Tibial nerve (tissue), 4 donors: Measurements from ENCODE around the gene PLCH2. TPM values are rescaled to one million over a fixed set of nuclear protein-coding genes. Genes with fewer than 3 reads are reported as not detected.

ENCODE experiments used
- DNase-seq, 2 donors: peaks; one replicate each; pipeline ENCODE4 v3.0.0-alpha.2; 2019; ENCODE audit warnings: low spot score in 2 of 2
- H3K27ac ChIP-seq, 4 donors: fragments of 200-600 bp; sonication (generic) in 3 of 4; one replicate each; pipeline ENCODE4 v1.5.1; 2017 to 2019; ENCODE audit warnings: mild to moderate bottlenecking in 1 of 4
- H3K27me3 ChIP-seq, 2 donors: fragments of 200-600 bp; sonication (generic) in 1 of 2; one replicate each; pipeline versions ENCODE4 v1.5.1 to v1.6.0; 2017 to 2019
- H3K36me3 ChIP-seq, 3 donors: fragments of 200-600 bp; sonication (generic); one replicate each; pipeline ENCODE4 v1.5.1; 2018 to 2019
- H3K4me1 ChIP-seq, 4 donors: fragments of 200-600 bp; sonication (generic) in 3 of 4; one replicate each; pipeline ENCODE4 v1.5.1; 2017 to 2019
- H3K4me3 ChIP-seq, 4 donors: fragments of 200-600 bp; sonication (generic) in 3 of 4; one replicate each; pipeline ENCODE4 v1.5.1; 2017 to 2019; ENCODE audit warnings: mild to moderate bottlenecking in 1 of 4, moderate library complexity in 1 of 4
- H3K9me3 ChIP-seq, 4 donors: fragments of 200-600 bp; sonication (generic) in 3 of 4; one replicate each; pipeline ENCODE4 v1.5.1; 2017 to 2019
- EP300 ChIP-seq, 2 donors: sonication (generic); formaldehyde crosslinking; IDR thresholded peaks; one replicate each; pipeline ENCODE4 v1.6.1; 2017; ENCODE audit warnings: antibody characterized with exemption in 2 of 2, mild to moderate bottlenecking in 1 of 2
- POLR2A ChIP-seq, 2 donors: fragments of 450-650 bp; IDR thresholded peaks; one replicate each; pipeline ENCODE4 v1.6.1; 2017; ENCODE audit warnings: antibody characterized with exemption in 2 of 2, mild to moderate bottlenecking in 2 of 2, moderate library complexity in 2 of 2
- WGBS, 2 donors: methylation state at CpG; one replicate each; pipeline ENCODE4 v1.1.5; 2018; 5-methylcytosine and 5-hydroxymethylcytosine counted together
- total RNA-seq, 4 donors: library from RNA; depleted of rRNA; stranded (reverse); fragments of >200 nt; gene quantifications; one replicate each; pipeline ENCODE4 v1.1.0, GENCODE V29; 2016
- TF ChIP-seq, protein P1 (sequence below), 5 experiments: fragments of 200-600 bp in 3 of 5; fragments of 450-650 bp in 2 of 5; sonication (generic) in 3 of 5; IDR thresholded peaks; one replicate each; pipeline ENCODE4 v1.5.1; 2016 to 2019; ENCODE audit warnings: antibody characterized with exemption in 5 of 5, mild to moderate bottlenecking in 3 of 5, moderate library complexity in 2 of 5

Gene PLCH2
- total RNA-seq, 4 donors from 2014 or later, result 0.21 to 0.59 (median 0.26) TPM

DNA sequence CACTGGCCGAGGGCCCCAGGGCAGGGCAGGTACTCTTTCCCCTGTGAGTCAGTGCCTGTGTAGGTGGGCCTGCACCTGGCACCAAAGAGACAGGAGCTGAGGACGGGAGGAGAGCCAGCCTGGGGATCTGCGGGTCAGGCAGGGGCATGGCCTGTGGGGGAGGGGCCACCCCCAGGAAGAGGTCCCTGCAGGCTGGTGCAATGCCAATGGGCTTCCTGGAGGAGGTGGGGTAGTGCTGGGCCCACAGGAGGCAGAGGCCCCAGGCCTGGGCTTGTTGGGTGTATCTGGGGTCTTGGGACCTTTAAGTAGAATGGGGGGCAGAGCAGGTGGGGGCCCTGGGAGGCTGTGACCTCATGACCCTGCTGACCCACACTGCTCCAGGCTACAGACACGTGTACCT, 23.2 kb downstream of the PLCH2 start:
- no peaks in the 10 kb centered on the region for H3K9me3 ChIP-seq
- H3K4me3 ChIP-seq, result no peak overlapping the region
- WGBS, 2 donors, result 12 to 48% methylated on average over 3 to 4 of the region's 4 CpGs
- no peak for DNase-seq
- TF ChIP-seq POLR2A (IDR thresholded peaks at IDR 0.05) (no peak), EP300 (IDR thresholded peaks at IDR 0.05) (no peak)
- TF ChIP-seq, protein P1, sequence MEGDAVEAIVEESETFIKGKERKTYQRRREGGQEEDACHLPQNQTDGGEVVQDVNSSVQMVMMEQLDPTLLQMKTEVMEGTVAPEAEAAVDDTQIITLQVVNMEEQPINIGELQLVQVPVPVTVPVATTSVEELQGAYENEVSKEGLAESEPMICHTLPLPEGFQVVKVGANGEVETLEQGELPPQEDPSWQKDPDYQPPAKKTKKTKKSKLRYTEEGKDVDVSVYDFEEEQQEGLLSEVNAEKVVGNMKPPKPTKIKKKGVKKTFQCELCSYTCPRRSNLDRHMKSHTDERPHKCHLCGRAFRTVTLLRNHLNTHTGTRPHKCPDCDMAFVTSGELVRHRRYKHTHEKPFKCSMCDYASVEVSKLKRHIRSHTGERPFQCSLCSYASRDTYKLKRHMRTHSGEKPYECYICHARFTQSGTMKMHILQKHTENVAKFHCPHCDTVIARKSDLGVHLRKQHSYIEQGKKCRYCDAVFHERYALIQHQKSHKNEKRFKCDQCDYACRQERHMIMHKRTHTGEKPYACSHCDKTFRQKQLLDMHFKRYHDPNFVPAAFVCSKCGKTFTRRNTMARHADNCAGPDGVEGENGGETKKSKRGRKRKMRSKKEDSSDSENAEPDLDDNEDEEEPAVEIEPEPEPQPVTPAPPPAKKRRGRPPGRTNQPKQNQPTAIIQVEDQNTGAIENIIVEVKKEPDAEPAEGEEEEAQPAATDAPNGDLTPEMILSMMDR (IDR thresholded peaks at IDR 0.05), result no peak
- no peaks in the 10 kb centered on the region for H3K36me3 ChIP-seq
- H3K27me3 ChIP-seq, result peaks cover 2 to 73% of the 10 kb centered on the region in 2 donors
- H3K27ac ChIP-seq, result no peak overlapping the region
- H3K4me1 ChIP-seq, result peaks cover 0 to 3% (median 0%) of the 10 kb centered on the region in 4 donors

DNA sequence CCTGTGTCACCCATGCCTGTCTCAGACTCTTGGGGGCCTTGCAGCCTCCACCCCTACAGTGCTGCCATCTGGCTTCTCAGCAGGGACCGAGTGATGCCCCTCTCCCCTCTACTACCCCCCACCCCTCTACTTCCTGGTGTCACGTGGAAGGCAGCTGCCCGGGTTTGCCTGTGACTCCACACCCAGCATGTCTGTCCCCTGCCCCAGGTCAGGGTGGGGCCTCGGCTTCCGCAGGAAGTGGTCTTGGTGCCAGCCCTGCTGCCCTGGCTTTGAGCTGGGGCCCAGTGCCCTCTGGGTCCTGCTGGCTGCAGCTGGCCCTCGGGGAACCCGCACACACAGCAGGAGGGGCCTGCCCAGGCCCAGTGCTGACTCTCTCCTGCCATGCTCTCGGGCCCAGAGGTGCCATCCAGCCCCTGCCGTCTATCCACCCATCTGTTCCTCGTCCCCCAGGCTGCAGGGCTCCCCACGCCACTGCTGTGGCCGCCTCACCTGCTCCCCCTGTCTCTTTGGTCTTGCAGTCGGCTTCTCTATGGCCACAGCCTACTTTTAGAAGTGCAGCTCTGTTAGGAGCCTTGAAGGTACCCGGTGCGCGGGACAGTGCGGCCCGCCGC, 24.0 kb downstream of the PLCH2 start:
- no peaks in the 10 kb centered on the region for H3K36me3 ChIP-seq
- no peaks in the 10 kb centered on the region for H3K9me3 ChIP-seq
- no peak overlapping the region for H3K4me3 ChIP-seq
- H3K4me1 ChIP-seq, result peaks cover 0 to 11% (median 4%) of the 10 kb centered on the region in 4 donors
- 45 to 49% methylated on average over 19 of the region's 19 CpGs for WGBS, 2 donors
- no peak overlapping the region for H3K27ac ChIP-seq
- TF ChIP-seq POLR2A (IDR thresholded peaks at IDR 0.05) (no peak), EP300 (IDR thresholded peaks at IDR 0.05) (no peak)
- TF ChIP-seq, protein P1 (IDR thresholded peaks at IDR 0.05), result no peak
- no peak for DNase-seq
- peaks cover 2 to 76% of the 10 kb centered on the region in 2 donors for H3K27me3 ChIP-seq

DNA sequence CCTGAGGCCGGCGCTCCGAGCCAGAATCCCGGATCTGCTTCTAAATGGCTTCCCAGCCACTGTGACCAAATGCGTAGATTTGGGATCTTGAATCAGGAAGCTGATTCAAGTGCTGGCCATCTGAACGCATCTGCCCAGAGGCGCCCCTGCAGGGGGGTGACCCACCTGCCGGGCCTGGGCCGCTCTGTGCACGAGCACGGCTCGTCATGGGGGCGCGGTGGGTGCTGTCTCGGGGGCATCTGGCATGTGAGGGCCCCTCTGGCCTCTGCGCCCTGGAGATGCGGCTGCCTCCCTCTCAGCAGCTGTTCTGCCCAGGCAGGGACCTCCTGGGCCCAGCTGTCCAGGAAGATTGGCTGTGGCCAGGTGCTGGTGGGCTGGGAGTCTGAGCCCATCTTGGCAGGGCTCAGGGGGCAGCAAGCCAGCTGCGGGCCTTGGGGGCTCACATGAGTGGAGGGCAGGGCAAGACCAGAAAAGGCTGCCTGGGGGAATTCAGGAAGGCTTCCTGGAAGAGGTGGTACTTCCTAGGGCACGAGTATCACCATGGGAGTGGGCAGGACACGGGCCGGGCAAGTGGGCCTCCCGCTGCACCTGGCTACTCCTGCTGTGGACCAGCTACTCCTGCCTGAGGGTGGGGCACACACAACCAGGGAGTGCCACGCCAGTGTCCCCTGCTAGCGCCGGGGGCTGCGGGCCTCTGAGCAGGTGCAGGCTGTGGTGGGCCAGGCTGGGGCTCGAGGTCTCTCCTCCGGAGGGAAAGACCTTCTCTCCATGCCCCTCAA, 25.1 kb downstream of the PLCH2 start:
- Histone ChIP-seq H3K27ac (no peak overlapping the region), H3K9me3 (no peaks in the 10 kb centered on the region), H3K4me1 (peaks cover 0 to 17% (median 4%) of the 10 kb centered on the region in 4 donors), H3K27me3 (peaks cover 2 to 77% of the 10 kb centered on the region in 2 donors), H3K4me3 (no peak overlapping the region), H3K36me3 (no peaks in the 10 kb centered on the region)
- WGBS, 2 donors, result 66 to 72% methylated on average over 20 to 28 of the region's 28 CpGs
- TF ChIP-seq, protein P1 (IDR thresholded peaks at IDR 0.05), result no peak
- TF ChIP-seq POLR2A (IDR thresholded peaks at IDR 0.05), result no peak
- no peak for DNase-seq

DNA sequence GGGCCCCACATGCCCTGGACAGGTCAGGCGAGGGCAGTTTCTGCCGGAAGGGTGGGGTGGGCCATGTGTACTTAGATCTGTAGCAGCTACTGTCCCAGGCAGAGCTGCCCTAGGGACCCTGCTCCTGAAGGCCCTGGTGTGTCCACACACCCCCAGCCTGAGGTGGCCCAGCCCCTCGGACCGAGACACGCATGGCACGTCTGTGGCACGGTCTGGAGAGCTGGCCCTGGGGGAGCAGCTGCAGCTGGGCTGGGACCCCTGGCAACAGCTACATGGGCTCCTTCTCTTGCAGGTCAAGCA, 25.7 kb downstream of the PLCH2 start:
- Histone ChIP-seq H3K36me3 (no peaks in the 10 kb centered on the region), H3K4me1 (peaks cover 0 to 22% (median 4%) of the 10 kb centered on the region in 4 donors), H3K27ac (no peak overlapping the region), H3K27me3 (peaks cover 2 to 77% of the 10 kb centered on the region in 2 donors), H3K4me3 (no peak overlapping the region), H3K9me3 (no peaks in the 10 kb centered on the region)
- TF ChIP-seq, protein P1 (IDR thresholded peaks at IDR 0.05), result no peak
- TF ChIP-seq EP300 (IDR thresholded peaks at IDR 0.05), result no peak
- TF ChIP-seq POLR2A (IDR thresholded peaks at IDR 0.05), result no peak
- no peak for DNase-seq
- WGBS, 2 donors, result 39 to 57% methylated on average over 6 to 7 of the region's 7 CpGs

DNA sequence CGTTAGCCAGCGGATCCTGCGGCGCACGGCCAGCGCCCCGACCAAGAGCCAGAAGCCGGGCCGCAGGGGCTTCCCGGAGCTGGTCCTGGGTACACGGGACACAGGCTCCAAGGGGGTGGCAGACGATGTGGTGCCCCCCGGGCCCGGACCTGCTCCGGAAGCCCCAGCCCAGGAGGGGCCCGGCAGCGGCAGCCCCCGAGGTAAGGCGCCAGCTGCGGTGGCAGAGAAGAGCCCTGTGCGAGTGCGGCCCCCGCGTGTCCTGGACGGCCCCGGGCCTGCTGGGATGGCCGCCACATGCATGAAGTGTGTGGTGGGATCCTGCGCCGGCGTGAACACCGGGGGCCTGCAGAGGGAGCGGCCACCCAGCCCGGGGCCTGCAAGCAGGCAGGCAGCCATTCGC, 26.1 kb downstream of the PLCH2 start:
- no peak overlapping the region for H3K4me3 ChIP-seq
- H3K27ac ChIP-seq, result no peak overlapping the region
- peaks cover 0 to 26% (median 4%) of the 10 kb centered on the region in 4 donors for H3K4me1 ChIP-seq
- peaks cover 2 to 73% of the 10 kb centered on the region in 2 donors for H3K27me3 ChIP-seq
- TF ChIP-seq POLR2A (IDR thresholded peaks at IDR 0.05), result no peak
- TF ChIP-seq, protein P1 (IDR thresholded peaks at IDR 0.05), result no peak
- no peak for TF ChIP-seq EP300 (IDR thresholded peaks at IDR 0.05)
- H3K36me3 ChIP-seq, result peaks cover 0 to 3% (median 0%) of the 10 kb centered on the region in 3 donors
- H3K9me3 ChIP-seq, result no peaks in the 10 kb centered on the region
- 66% methylated on average over 12 of the region's 34 CpGs; no CpG with 5 or more reads in 1 of the 2 donors for WGBS, 2 donors
- DNase-seq, result no peak
